ENCODE data around the gene GAA.

DNA sequence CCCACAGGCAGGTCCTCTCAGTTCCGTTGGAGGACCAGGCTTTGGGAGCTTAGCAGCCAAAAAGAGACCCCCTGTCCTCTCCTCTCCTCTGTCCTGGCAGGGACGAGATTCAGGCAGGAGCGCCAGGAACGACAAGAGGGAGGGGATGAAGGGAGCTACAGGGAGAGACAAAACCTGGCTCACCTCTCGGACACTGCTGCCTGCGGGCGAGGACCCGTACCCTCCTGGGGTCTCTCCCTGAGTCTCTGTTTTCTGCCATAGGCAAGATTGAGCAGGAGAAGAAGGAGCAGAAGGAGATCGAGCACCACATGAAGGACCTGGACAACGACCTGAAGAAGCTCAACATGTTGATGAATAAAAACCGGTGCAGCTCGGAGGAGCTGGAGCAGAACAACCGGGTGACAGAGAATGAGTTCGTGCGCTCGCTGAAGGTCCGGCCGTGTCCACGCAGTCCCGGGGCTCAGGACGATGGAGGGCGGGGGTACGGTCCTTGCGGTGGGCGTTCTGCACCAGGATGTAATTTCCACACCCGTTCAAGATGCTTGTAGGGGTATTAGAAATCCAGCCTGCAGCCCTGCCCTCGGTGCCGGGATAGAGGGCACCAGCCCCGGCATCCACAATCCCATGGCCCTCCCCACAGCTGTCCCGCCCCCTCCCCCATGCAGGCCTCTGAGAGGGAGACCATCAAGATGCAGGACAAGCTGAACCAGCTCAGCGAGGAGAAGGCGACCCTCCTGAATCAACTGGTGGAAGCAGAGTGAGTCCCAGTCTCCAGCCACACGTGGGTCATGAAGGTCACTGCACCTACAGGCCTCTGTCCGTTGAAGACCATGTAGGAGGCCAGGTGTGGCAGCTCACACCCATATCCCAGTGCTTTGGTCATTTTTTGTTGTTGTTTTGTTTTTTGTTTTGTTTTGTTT is 13.8 kb upstream of the GAA start:
- TF ChIP-seq SIN3A (IDR thresholded peaks at IDR 0.05; ENCODE audit: borderline replicate concordance, insufficient read depth, low read length) (no peak), POLR2AphosphoS5 (IDR thresholded peaks at IDR 0.05; ENCODE audit: low read depth, low read length) (no peak), TAF1 (IDR thresholded peaks at IDR 0.05; ENCODE audit: borderline replicate concordance, insufficient read depth, low read length) (no peak), FOXP2 (optimal IDR thresholded peaks at IDR 0.05; ENCODE audit: borderline replicate concordance, extremely low read depth, extremely low read length, insufficient read depth) (no peak)
- TF ChIP-seq, protein P1, sequence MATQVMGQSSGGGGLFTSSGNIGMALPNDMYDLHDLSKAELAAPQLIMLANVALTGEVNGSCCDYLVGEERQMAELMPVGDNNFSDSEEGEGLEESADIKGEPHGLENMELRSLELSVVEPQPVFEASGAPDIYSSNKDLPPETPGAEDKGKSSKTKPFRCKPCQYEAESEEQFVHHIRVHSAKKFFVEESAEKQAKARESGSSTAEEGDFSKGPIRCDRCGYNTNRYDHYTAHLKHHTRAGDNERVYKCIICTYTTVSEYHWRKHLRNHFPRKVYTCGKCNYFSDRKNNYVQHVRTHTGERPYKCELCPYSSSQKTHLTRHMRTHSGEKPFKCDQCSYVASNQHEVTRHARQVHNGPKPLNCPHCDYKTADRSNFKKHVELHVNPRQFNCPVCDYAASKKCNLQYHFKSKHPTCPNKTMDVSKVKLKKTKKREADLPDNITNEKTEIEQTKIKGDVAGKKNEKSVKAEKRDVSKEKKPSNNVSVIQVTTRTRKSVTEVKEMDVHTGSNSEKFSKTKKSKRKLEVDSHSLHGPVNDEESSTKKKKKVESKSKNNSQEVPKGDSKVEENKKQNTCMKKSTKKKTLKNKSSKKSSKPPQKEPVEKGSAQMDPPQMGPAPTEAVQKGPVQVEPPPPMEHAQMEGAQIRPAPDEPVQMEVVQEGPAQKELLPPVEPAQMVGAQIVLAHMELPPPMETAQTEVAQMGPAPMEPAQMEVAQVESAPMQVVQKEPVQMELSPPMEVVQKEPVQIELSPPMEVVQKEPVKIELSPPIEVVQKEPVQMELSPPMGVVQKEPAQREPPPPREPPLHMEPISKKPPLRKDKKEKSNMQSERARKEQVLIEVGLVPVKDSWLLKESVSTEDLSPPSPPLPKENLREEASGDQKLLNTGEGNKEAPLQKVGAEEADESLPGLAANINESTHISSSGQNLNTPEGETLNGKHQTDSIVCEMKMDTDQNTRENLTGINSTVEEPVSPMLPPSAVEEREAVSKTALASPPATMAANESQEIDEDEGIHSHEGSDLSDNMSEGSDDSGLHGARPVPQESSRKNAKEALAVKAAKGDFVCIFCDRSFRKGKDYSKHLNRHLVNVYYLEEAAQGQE (IDR thresholded peaks at IDR 0.05; ENCODE audit: insufficient read depth in 1 of 2, low read depth in 2 of 2, low read length in 2 of 2): no peak
